ENCODE results near the gene OR2V2.

OR2V2 gene

DNA sequence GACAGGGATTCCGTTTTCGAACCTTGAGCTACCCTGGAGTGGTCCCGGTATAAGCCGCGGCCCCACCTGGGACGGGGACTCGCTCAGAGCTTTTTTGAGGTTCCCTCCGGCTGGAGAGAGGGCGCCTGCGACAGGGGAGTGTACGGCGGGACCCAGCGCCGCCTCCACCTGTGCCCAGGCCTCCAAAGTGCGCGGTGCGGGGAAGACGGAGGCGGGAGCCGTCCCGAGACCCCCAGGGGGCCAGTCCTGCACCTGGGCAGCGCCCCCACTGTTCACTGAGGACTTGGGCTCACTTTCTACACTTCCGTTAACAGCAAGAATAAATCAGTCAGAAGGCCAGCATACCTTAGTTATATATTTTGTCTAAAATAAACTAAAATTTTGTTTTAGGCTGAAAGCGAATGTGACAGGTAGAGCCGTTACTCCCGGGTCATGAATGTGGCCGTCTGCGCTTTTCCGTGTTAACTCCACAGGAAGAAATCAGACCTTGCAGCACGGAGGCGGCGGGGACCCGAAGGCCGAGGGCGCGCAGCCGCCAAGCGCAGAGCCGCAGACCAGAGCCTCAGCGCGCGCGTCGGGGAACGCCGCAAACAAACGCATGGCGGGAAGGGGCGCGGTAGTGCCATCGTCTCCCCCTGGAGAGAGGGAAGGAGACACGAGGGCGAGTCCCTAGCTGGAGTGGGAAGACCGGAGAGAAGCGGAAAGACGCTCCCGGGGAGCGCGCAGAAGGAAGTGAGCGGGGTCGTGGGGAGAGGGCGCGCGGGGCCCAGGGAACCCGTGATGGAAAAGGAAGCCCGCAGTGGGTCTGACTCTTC is 43.5 kb downstream of the OR2V2 start:
- DNase-seq (ENCODE audit: low spot score) = no peak

DNA sequence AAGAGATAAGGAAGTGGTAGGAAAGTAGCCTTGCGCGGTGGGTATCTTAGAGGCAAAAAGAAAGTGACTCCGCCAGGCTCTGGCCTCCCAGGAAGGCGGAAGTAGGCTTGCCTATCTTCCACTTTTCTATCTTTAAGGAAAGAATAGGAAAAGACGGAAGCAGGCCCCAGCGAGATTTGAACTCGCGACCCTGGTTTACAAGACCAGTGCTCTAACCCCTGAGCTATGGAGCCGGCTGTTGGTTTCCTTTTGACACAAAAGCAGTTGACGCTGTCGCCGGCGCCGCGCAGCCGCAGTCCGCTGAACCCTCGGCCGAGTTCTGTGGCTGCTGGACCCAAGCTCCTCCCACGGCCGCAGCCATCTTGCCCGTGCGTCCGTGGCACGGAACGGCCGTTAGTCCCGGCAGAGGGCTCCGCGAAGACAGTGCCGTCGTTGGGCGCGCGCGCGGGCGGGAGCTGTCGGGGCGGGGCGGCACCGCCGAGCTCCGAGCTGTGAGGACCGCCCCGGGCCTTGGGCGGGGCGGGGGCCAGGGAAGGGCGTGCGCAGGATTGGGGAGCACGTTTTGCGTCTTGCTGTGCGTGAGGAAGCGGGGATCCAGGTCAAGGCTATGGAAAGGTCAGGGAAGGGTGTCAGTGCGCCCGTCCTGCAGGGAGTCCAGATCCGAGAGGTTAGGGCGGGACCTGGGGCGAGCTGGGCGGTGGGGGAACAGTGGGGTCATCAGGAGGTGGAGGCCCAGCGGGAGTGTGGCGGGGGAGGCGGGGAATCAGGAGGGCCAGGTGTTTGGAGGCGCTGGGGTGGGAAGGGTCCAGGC is 44.3 kb downstream of the OR2V2 start:
- DNase-seq (ENCODE audit: low spot score) = peak; percentile 96

- no peak for DNase-seq (ENCODE audit: low spot score)
These were observed 45.1 kb downstream of the OR2V2 start for GRCh38 chr5:181192337-181193046.

- no peak for DNase-seq (ENCODE audit: low spot score)
These were observed 46.3 kb downstream of the OR2V2 start for GRCh38 chr5:181193656-181194055.

DNA sequence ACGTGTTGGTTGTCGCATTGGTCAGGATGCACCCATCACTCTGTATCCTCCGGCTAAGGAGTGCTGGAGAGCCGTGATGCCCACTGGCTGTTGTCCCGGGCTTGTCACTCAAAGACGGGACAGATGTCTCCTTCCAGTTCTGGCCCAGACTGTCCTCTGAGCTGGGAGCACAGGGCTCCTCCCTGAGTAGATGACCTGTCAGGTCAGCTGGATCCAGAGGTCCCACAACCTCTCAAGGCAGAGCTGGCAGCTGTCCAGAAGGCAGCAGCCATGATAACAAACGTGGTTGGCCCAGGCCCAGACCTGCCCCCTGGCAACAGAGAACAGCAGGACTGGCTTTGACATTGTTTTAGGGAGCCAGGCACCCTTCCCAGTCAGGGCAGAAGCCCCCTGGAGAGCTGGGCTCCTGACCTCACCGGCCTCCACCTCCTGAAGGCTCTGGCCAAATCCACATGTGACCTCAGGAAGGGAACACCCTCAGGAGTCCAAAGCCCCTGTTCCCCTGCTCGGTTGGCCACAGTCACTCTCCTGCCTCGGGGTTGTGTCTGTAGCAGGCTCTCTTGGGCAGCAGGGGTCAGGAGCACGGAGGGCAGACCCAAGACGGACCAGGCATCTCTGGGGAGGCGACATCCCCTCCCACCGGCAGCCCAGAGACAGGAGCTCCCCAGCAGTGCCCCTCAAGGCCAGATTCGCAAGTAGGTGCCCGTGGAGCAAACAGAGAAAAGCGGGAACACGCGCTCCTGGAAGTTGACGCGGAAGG is 47.3 kb downstream of the OR2V2 start:
- DNase-seq (ENCODE audit: low spot score) = no peak

DNA sequence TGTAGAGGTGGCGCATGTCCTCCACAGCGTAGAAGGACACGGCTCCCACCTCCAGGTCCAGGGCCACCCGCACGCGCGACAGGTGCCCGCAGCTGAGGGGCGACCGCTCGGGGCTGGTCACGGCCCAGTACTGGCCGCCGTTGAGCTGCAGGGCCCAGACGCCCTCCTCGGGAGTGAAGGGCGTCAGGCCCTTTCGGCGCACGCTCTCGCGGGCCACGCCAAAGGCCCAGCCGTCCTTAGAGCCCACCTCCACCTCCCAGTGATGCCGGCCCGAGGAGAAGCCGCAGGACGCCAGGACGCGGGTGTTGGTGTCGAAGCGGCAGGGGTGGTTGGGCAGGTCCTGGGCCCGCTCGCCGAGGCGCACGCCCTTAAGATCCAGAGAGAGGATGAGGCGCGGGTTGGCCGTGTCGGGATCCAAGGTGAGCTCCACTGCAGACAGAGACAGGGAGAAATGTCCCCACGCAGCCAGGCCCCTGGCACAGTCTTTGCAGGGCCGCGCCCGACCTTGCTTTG is 47.9 kb downstream of the OR2V2 start:
- DNase-seq (ENCODE audit: low spot score) = no peak

- no peak for DNase-seq (ENCODE audit: low spot score)
These were observed 50.1 kb downstream of the OR2V2 start for GRCh38 chr5:181197326-181197951.

DNA sequence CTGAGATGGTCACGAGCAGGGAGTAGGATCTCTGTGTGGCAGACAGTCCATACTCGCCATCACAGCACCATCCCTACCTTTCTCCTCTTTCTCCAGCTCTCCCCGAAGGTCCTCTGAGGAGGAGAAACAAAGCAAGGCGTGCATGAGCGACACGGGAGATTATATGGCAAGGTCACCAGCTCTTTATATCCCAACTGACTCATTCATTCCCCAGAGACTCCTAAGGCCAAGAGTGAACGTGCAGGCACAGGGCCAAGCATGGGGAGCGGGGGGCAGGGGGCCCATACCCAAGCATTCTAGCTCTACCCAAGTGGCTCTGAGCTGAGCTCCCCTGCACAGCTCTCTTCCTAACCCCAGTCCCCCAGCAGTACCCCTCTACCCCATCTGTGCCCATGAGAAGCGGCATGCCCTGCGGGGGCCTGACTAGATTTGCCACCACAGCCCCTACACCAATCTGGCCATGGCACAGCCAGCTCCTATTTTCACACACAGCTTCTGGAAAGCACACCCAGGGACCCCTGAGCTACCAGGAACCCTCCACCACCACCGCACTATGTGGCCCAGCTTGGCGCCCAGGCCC is 50.8 kb downstream of the OR2V2 start:
- no peak for DNase-seq (ENCODE audit: low spot score)

DNA sequence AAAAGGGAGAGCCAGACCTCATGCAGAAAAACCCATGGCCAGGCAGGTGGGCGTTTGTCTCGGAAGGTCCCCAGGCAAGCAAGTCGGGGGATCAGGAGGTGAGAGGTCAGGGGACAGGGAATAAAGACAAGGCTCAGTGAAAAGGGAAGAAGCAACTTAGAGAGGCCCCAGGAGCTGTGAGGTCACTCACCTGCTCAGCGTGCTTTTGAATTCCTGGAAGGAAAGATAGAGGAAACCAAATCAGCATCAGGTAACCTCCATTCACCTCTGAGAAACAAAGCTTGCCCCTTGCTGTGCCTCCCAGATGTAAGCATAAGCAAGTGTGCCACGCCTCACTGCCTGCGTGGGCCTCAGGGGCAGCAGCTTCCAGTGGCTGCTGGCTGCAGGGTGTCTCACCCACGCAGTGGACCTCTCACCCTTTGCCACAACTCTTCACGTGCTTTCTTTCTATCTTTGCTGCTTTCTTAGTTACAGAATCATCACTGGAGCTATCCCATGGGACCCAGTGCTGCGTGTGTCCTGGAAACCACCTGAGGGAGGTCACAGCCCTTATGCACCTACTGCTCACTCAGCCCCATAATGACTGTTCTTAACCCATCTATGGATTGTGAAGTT is 51.6 kb downstream of the OR2V2 start:
- no peak for DNase-seq (ENCODE audit: low spot score)

GRCh38 chr5:181199881-181200638 is 52.7 kb downstream of the OR2V2 start:
- DNase-seq (ENCODE audit: low spot score) = no peak

GRCh38 chr5:181200816-181201215 is 53.4 kb downstream of the OR2V2 start:
- DNase-seq (ENCODE audit: low spot score) = no peak

DNA sequence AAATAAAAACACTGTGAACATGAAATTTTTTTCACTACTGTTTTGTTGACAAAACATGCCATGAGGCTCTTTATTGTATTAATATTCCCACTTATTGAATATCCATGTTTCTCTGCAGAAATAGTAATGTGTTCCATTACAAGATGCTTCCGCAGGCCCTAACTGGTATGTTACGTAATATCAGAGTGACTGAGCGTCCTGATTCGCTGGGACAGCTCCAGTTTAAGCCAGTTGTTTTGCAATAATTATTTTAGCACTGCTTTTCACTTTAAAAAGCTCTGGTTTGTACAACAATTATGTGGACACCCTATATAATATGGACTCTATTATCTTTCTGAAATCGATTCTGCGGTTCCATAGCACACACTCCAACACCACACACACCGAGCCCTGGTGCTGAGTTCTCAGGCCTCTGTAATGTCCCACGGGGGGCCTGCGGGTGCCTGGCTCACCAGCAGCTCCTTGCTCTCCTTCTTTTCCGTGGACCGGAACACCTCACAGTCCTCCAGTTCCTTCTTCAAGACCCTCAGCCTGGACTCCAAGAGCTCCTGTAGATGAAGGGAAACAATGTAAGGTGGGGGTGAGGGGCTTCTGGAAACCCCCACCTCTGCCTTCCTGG is 55.8 kb downstream of the OR2V2 start:
- DNase-seq (ENCODE audit: low spot score) = no peak

- no peak for DNase-seq (ENCODE audit: low spot score)
These were observed 56.4 kb downstream of the OR2V2 start for GRCh38 chr5:181203777-181204112.

DNA sequence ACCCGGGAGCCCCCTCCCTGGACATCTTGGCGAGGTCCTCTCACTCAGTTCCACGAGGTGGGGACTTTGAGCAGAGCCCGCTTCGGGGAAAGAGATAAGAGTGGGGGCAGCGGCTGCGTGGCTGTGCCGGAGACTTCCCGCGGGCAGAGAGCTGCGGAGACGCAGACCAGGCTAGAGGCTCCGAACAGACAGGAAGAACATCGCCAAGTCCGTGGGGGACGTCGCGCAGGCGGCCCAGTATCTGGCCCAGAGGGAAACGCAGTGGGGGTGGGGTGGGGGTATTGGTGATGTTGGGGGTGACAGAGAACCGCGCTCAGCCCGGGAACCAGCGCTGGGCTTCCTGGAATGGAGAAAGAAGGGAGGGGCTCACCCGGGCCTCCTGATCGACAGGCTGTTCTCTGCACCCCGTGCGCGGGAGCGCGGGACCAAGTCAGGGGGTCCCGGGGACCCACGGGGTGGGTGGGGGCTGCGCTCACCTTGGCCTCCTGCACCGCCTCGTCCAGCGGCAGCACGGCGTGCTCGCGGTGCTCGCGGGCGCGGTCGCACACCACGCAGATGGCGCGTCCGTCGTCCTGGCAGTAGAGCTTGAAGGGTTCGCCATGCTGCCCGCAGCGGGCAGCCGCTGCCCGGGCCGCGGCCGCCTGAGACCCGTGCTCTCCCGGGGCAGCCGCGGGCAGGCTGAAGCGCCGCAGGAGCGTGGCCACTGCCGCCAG is 56.9 kb downstream of the OR2V2 start:
- DNase-seq (ENCODE audit: low spot score) = peak; percentile 56

- peak; percentile 65 for DNase-seq (ENCODE audit: low spot score)
These were observed 57.7 kb downstream of the OR2V2 start, which contains the start of gene TRIM7 for GRCh38 chr5:181204826-181205760. Gene TRIM7 (minus strand): TSS chr5:181205196. CDS start chr5:181205110, 86 bp downstream.

GRCh38 chr5:181205761-181206649 is 58.6 kb downstream of the OR2V2 start:
- no peak for DNase-seq (ENCODE audit: low spot score)
